ENCODE measurements around the gene TDG. TPM values are rescaled to one million over a fixed set of nuclear protein-coding genes. Genes with fewer than 3 reads are reported as not detected.
"Not testable (repeated sequence)": the region's sequence is repeated elsewhere in the genome, so short reads cannot be mapped to it uniquely, and the experiment has no call there.

Gene TDG
- polyA plus RNA-seq, 2 donors, result 14.6 to 15.5 TPM

GRCh38 chr12:104010606-104011169 is 45.0 kb downstream of the TDG start:
- no peaks in the 10 kb centered on the region for H3K36me3 ChIP-seq (ENCODE audit: control insufficient read depth in 2 of 2, insufficient read depth in 2 of 2, low read length in 1 of 2)
- H3K4me3 ChIP-seq (ENCODE audit: low read depth in 1 of 2, low read length in 2 of 2), result no peak overlapping the region
- no peak overlapping the region for H3K27ac ChIP-seq (ENCODE audit: low read depth in 2 of 2, low read length in 1 of 2)
- H3K4me1 ChIP-seq (ENCODE audit: control insufficient read depth in 2 of 2, insufficient read depth in 2 of 2, low read length in 1 of 2), result no peaks in the 10 kb centered on the region
- WGBS, 2 donors, result 84 to 87% methylated on average over 2 of the region's 2 CpGs
- H3K9me3 ChIP-seq (ENCODE audit: control insufficient read depth in 2 of 2, insufficient read depth in 1 of 2, low read depth in 1 of 2, low read length in 1 of 2), result no peaks in the 10 kb centered on the region
- H3K27me3 ChIP-seq (ENCODE audit: control insufficient read depth in 1 of 2, insufficient read depth in 2 of 2, low read length in 2 of 2), result no peaks in the 10 kb centered on the region

DNA sequence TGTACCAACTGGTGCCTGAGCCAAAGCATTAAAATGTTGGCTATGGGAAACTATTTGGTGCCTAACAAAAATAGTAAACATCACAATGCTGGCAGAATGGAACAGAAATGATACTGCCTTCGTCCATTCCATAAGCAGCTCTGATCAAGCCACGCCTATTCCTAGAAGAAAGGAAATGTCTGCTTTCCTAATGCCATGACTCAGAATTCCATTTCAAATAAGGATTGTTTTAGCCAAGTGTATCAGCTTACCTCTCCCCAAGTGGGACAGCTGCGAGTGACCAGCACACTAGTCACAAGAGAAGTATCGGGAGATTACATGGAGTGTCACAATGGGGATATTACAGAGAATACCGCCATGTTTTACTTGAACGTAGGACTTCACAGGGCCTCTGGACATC is 45.6 kb downstream of the TDG start:
- Histone ChIP-seq H3K4me3 (ENCODE audit: low read depth in 1 of 2, low read length in 2 of 2) (no peak overlapping the region), H3K27ac (ENCODE audit: low read depth in 2 of 2, low read length in 1 of 2) (no peak overlapping the region)
- WGBS, 2 donors, result 64 to 71% methylated on average over 6 of the region's 6 CpGs

GRCh38 chr12:104012331-104012730 is 46.7 kb downstream of the TDG start:
- Histone ChIP-seq H3K4me3 (ENCODE audit: low read depth in 1 of 2, low read length in 2 of 2) (no peak overlapping the region), H3K4me1 (ENCODE audit: control insufficient read depth in 2 of 2, insufficient read depth in 2 of 2, low read length in 1 of 2) (no peaks in the 10 kb centered on the region), H3K9me3 (ENCODE audit: control insufficient read depth in 2 of 2, insufficient read depth in 1 of 2, low read depth in 1 of 2, low read length in 1 of 2) (no peaks in the 10 kb centered on the region), H3K27ac (ENCODE audit: low read depth in 2 of 2, low read length in 1 of 2) (no peak overlapping the region), H3K27me3 (ENCODE audit: control insufficient read depth in 1 of 2, insufficient read depth in 2 of 2, low read length in 2 of 2) (no peaks in the 10 kb centered on the region), H3K36me3 (ENCODE audit: control insufficient read depth in 2 of 2, insufficient read depth in 2 of 2, low read length in 1 of 2) (no peaks in the 10 kb centered on the region)
- 69% methylated on average over 4 of the region's 4 CpGs for WGBS, 2 donors

More for the DNA sequence above, 45.6 kb downstream of the TDG start:
- H3K9me3 ChIP-seq (ENCODE audit: control insufficient read depth in 2 of 2, insufficient read depth in 1 of 2, low read depth in 1 of 2, low read length in 1 of 2), result no peaks in the 10 kb centered on the region
- no peaks in the 10 kb centered on the region for H3K4me1 ChIP-seq (ENCODE audit: control insufficient read depth in 2 of 2, insufficient read depth in 2 of 2, low read length in 1 of 2)
- H3K27me3 ChIP-seq (ENCODE audit: control insufficient read depth in 1 of 2, insufficient read depth in 2 of 2, low read length in 2 of 2), result no peaks in the 10 kb centered on the region
- no peaks in the 10 kb centered on the region for H3K36me3 ChIP-seq (ENCODE audit: control insufficient read depth in 2 of 2, insufficient read depth in 2 of 2, low read length in 1 of 2)

- not testable (repeated sequence) for H3K27me3 ChIP-seq (ENCODE audit: control insufficient read depth in 1 of 2, insufficient read depth in 2 of 2, low read length in 2 of 2); H3K4me3 ChIP-seq (ENCODE audit: low read depth in 1 of 2, low read length in 2 of 2); H3K27ac ChIP-seq (ENCODE audit: low read depth in 2 of 2, low read length in 1 of 2); H3K9me3 ChIP-seq (ENCODE audit: control insufficient read depth in 2 of 2, insufficient read depth in 1 of 2, low read depth in 1 of 2, low read length in 1 of 2); H3K4me1 ChIP-seq (ENCODE audit: control insufficient read depth in 2 of 2, insufficient read depth in 2 of 2, low read length in 1 of 2); H3K36me3 ChIP-seq (ENCODE audit: control insufficient read depth in 2 of 2, insufficient read depth in 2 of 2, low read length in 1 of 2)
- 85 to 90% methylated on average over 1 of the region's 1 CpG for WGBS, 2 donors
These were observed 56.2 kb downstream of the TDG start for GRCh38 chr12:104021862-104022261.

- H3K9me3 ChIP-seq (ENCODE audit: control insufficient read depth in 2 of 2, insufficient read depth in 1 of 2, low read depth in 1 of 2, low read length in 1 of 2), result no peaks in the 10 kb centered on the region
- WGBS, 2 donors, result 33 to 48% methylated on average over 3 of the region's 3 CpGs
These were observed 57.1 kb downstream of the TDG start for GRCh38 chr12:104022786-104023185.

GRCh38 chr12:104023710-104024109 is 58.0 kb downstream of the TDG start:
- H3K4me3 ChIP-seq (ENCODE audit: low read depth in 1 of 2, low read length in 2 of 2), result no peak overlapping the region
- no peaks in the 10 kb centered on the region for H3K36me3 ChIP-seq (ENCODE audit: control insufficient read depth in 2 of 2, insufficient read depth in 2 of 2, low read length in 1 of 2)
- WGBS, 2 donors, result 61 to 71% methylated on average over 2 of the region's 2 CpGs
- no peaks in the 10 kb centered on the region for H3K4me1 ChIP-seq (ENCODE audit: control insufficient read depth in 2 of 2, insufficient read depth in 2 of 2, low read length in 1 of 2)
- no peaks in the 10 kb centered on the region for H3K9me3 ChIP-seq (ENCODE audit: control insufficient read depth in 2 of 2, insufficient read depth in 1 of 2, low read depth in 1 of 2, low read length in 1 of 2)
- H3K27ac ChIP-seq (ENCODE audit: low read depth in 2 of 2, low read length in 1 of 2), result no peak overlapping the region
- H3K27me3 ChIP-seq (ENCODE audit: control insufficient read depth in 1 of 2, insufficient read depth in 2 of 2, low read length in 2 of 2), result no peaks in the 10 kb centered on the region

More at GRCh38 chr12:104022786-104023185, 57.1 kb downstream of the TDG start:
- Histone ChIP-seq H3K4me1 (ENCODE audit: control insufficient read depth in 2 of 2, insufficient read depth in 2 of 2, low read length in 1 of 2) (no peaks in the 10 kb centered on the region), H3K27ac (ENCODE audit: low read depth in 2 of 2, low read length in 1 of 2) (no peak overlapping the region), H3K4me3 (ENCODE audit: low read depth in 1 of 2, low read length in 2 of 2) (no peak overlapping the region), H3K36me3 (ENCODE audit: control insufficient read depth in 2 of 2, insufficient read depth in 2 of 2, low read length in 1 of 2) (no peaks in the 10 kb centered on the region), H3K27me3 (ENCODE audit: control insufficient read depth in 1 of 2, insufficient read depth in 2 of 2, low read length in 2 of 2) (no peaks in the 10 kb centered on the region)

GRCh38 chr12:104024348-104024747 is 58.7 kb downstream of the TDG start:
- no peaks in the 10 kb centered on the region for H3K9me3 ChIP-seq (ENCODE audit: control insufficient read depth in 2 of 2, insufficient read depth in 1 of 2, low read depth in 1 of 2, low read length in 1 of 2)
- H3K4me3 ChIP-seq (ENCODE audit: low read depth in 1 of 2, low read length in 2 of 2), result no peak overlapping the region
- H3K27ac ChIP-seq (ENCODE audit: low read depth in 2 of 2, low read length in 1 of 2), result no peak overlapping the region
- no peaks in the 10 kb centered on the region for H3K27me3 ChIP-seq (ENCODE audit: control insufficient read depth in 1 of 2, insufficient read depth in 2 of 2, low read length in 2 of 2)
- H3K36me3 ChIP-seq (ENCODE audit: control insufficient read depth in 2 of 2, insufficient read depth in 2 of 2, low read length in 1 of 2), result no peaks in the 10 kb centered on the region
- 93 to 94% methylated on average over 6 of the region's 6 CpGs for WGBS, 2 donors
- no peaks in the 10 kb centered on the region for H3K4me1 ChIP-seq (ENCODE audit: control insufficient read depth in 2 of 2, insufficient read depth in 2 of 2, low read length in 1 of 2)

DNA sequence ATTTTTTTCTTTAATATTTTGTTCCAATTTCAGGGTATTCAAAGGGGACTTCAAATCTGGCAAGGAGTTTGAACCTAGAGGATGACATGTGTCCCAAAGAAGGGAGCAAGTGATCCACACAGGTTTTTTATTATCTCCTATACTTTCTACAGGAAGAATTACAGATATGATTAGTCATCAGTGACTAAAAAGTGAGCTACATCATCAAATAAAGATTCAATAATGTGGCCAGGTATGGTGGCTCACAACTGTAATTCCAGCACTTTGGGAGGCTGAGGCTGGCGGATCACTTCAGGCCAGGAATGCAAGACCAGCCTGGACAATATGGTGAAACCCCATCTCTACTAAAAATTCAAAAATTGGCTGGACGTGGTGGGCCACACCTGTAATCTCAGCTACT is 60.1 kb downstream of the TDG start:
- H3K36me3 ChIP-seq (ENCODE audit: control insufficient read depth in 2 of 2, insufficient read depth in 2 of 2, low read length in 1 of 2), result no peaks in the 10 kb centered on the region
- no peak overlapping the region for H3K27ac ChIP-seq (ENCODE audit: low read depth in 2 of 2, low read length in 1 of 2)
- 93 to 96% methylated on average over 2 of the region's 2 CpGs for WGBS, 2 donors
- no peaks in the 10 kb centered on the region for H3K9me3 ChIP-seq (ENCODE audit: control insufficient read depth in 2 of 2, insufficient read depth in 1 of 2, low read depth in 1 of 2, low read length in 1 of 2)
- no peaks in the 10 kb centered on the region for H3K4me1 ChIP-seq (ENCODE audit: control insufficient read depth in 2 of 2, insufficient read depth in 2 of 2, low read length in 1 of 2)
- H3K4me3 ChIP-seq (ENCODE audit: low read depth in 1 of 2, low read length in 2 of 2), result no peak overlapping the region
- H3K27me3 ChIP-seq (ENCODE audit: control insufficient read depth in 1 of 2, insufficient read depth in 2 of 2, low read length in 2 of 2), result no peaks in the 10 kb centered on the region

GRCh38 chr12:104026841-104027599 is 61.3 kb downstream of the TDG start:
- no peaks in the 10 kb centered on the region for H3K27me3 ChIP-seq (ENCODE audit: control insufficient read depth in 1 of 2, insufficient read depth in 2 of 2, low read length in 2 of 2)
- H3K4me1 ChIP-seq (ENCODE audit: control insufficient read depth in 2 of 2, insufficient read depth in 2 of 2, low read length in 1 of 2), result no peaks in the 10 kb centered on the region
- H3K36me3 ChIP-seq (ENCODE audit: control insufficient read depth in 2 of 2, insufficient read depth in 2 of 2, low read length in 1 of 2), result no peaks in the 10 kb centered on the region
- H3K4me3 ChIP-seq (ENCODE audit: low read depth in 1 of 2, low read length in 2 of 2), result no peak overlapping the region
- 47 to 52% methylated on average over 5 of the region's 5 CpGs for WGBS, 2 donors
- no peaks in the 10 kb centered on the region for H3K9me3 ChIP-seq (ENCODE audit: control insufficient read depth in 2 of 2, insufficient read depth in 1 of 2, low read depth in 1 of 2, low read length in 1 of 2)
- H3K27ac ChIP-seq (ENCODE audit: low read depth in 2 of 2, low read length in 1 of 2), result no peak overlapping the region

DNA sequence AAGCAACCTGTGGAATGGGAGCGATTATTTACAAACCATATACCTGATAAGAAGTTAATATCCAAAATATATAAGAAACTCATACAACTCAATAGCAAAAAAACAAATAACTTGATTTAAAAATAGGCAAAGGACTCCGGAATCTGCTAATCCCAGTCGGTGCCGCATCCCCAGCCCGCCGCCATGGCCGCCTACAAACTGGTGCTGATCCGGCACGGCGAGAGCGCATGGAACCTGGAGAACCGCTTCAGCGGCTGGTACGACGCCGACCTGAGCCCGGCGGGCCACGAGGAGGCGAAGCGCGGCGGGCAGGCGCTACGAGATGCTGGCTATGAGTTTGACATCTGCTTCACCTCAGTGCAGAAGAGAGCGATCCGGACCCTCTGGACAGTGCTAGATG is 64.9 kb downstream of the TDG start:
- not testable (repeated sequence) for H3K4me1 ChIP-seq (ENCODE audit: control insufficient read depth in 2 of 2, insufficient read depth in 2 of 2, low read length in 1 of 2); H3K27me3 ChIP-seq (ENCODE audit: control insufficient read depth in 1 of 2, insufficient read depth in 2 of 2, low read length in 2 of 2); H3K4me3 ChIP-seq (ENCODE audit: low read depth in 1 of 2, low read length in 2 of 2); H3K27ac ChIP-seq (ENCODE audit: low read depth in 2 of 2, low read length in 1 of 2); H3K36me3 ChIP-seq (ENCODE audit: control insufficient read depth in 2 of 2, insufficient read depth in 2 of 2, low read length in 1 of 2); H3K9me3 ChIP-seq (ENCODE audit: control insufficient read depth in 2 of 2, insufficient read depth in 1 of 2, low read depth in 1 of 2, low read length in 1 of 2)
- WGBS, 2 donors, result 92 to 96% methylated on average over 7 to 10 of the region's 27 CpGs

Data from esophagus (tissue), 2 donors.